ENCODE measurements around the gene GTF3C1. TPM values are rescaled to one million over a fixed set of nuclear protein-coding genes. Genes with fewer than 3 reads are reported as not detected.
A peak's percentile ranks its signal among the peaks of the same experiment; 100 is the strongest.

The GTF3C1 gene
- total and polyA plus RNA-seq, 2 donors (not counting 1 experiment from before 2014, with no cell fraction given), result 31.2 to 49.6 TPM

- TF ChIP-seq CTCF (IDR thresholded peaks at IDR 0.05), result no peak
- no peak for TF ChIP-seq EZH2 (IDR thresholded peaks at IDR 0.05; ENCODE audit: borderline replicate concordance, insufficient read depth, low read depth, low read length, poor library complexity, severe bottlenecking)
- Mint-ChIP-seq H3K4me1 (peaks cover 79% of the 10 kb centered on the region), H3K4me3 (peak overlapping the region; percentile 91), H3K9me3 (ENCODE audit: insufficient read depth) (no peaks in the 10 kb centered on the region), H3K27me3 (no peaks in the 10 kb centered on the region), H3K27ac (peak overlapping the region; percentile 98)
- H3K4me2 ChIP-seq (replicated peaks; ENCODE audit: low read depth, low read length, poor library complexity, severe bottlenecking), result peak overlapping the region; percentile 64
- DNase-seq (no peak), ATAC-seq (ENCODE audit: low read depth) (peak; percentile 42)
- peak overlapping the region; percentile 53 for H3K9ac ChIP-seq (ENCODE audit: low read length)
- peak overlapping the region; percentile 79 to 82 for H3K27ac ChIP-seq (ENCODE audit: low read length in 2 of 2)
- H2AFZ ChIP-seq (ENCODE audit: insufficient read depth, low read depth, low read length, poor library complexity, severe bottlenecking), result no peak overlapping the region
- H3K79me2 ChIP-seq (ENCODE audit: control insufficient read depth, insufficient read depth, low read length), result peaks cover 6% of the 10 kb centered on the region
- ChIA-PET POLR2A (interaction anchor here (0.6 to 2.5 kb wide), 9 partner anchors 19 to 251 kb away, joined by 3 to 16 read pairs (median 5); partner anchors contain the start of gene IL21R), CTCF (interaction anchor here (0.7 to 7.4 kb wide), 15 partner anchors 9 to 337 kb away, joined by 3 to 54 read pairs (median 4); partner anchors contain the start of genes IL21R and KDM8)
- peaks cover 12 to 39% of the 10 kb centered on the region in 2 experiments for H3K36me3 ChIP-seq (replicated peaks in 1 of 2; ENCODE audit: control extremely low read depth in 1 of 2, control insufficient read depth in 1 of 2, extremely low read depth in 1 of 2, insufficient read depth in 2 of 2, low read length in 1 of 2)
- H4K20me1 ChIP-seq (ENCODE audit: control insufficient read depth, insufficient read depth, low read length, poor library complexity, severe bottlenecking), result peaks cover 5% of the 10 kb centered on the region
- H3K9me3 ChIP-seq (ENCODE audit: control extremely low read depth in 1 of 3, control insufficient read depth in 2 of 3, insufficient read depth in 1 of 3, low read length in 2 of 3), result peaks cover 0 to 27% (median 2%) of the 10 kb centered on the region in 3 donors
- 5% methylated on average over 3 of the region's 5 CpGs for WGBS (ENCODE audit: insufficient coverage)
- intact Hi-C loops (cut with micrococcal nuclease), result loop anchor here (1.0 to 2.0 kb wide), 3 partner anchors 47 to 81 kb away; no protein-coding TSS in a partner anchor
- peak overlapping the region in 1 of 5 experiments; percentile 17 for H3K4me3 ChIP-seq (ENCODE audit: control extremely low read depth in 1 of 5, extremely low read depth in 1 of 5, insufficient read depth in 1 of 5, low read depth in 2 of 5, low read length in 4 of 5)
- H3K27me3 ChIP-seq (replicated peaks in 1 of 4; ENCODE audit: control extremely low read depth in 1 of 4, control insufficient read depth in 3 of 4, insufficient read depth in 4 of 4, low read length in 3 of 4), result no peaks in the 10 kb centered on the region
- H3K4me1 ChIP-seq (ENCODE audit: control insufficient read depth in 2 of 2, insufficient read depth in 2 of 2, low read length in 2 of 2), result peaks cover 52 to 77% of the 10 kb centered on the region in 2 donors
These were observed 99.5 kb downstream of the GTF3C1 start for GRCh38 chr16:27450196-27450549.
